Esophagus squamous epithelium (tissue), 4 donors: ENCODE results near the gene IKBKG.

Source experiments
- CTCF ChIP-seq, 6 experiments: fragments of 450-650 bp in 4 of 6; fragments of 200-600 bp in 2 of 6; sonication (generic) in 2 of 6; IDR thresholded peaks; one replicate each; pipeline ENCODE4 v1.5.1; 2016 to 2019; ENCODE audit warnings: antibody characterized with exemption in 6 of 6, mild to moderate bottlenecking in 4 of 6, moderate library complexity in 4 of 6
- POLR2A ChIP-seq, 4 donors: fragments of 450-650 bp; IDR thresholded peaks; one replicate each; pipeline ENCODE4 v1.6.1; 2017; ENCODE audit warnings: antibody characterized with exemption in 4 of 4, mild to moderate bottlenecking in 4 of 4, moderate library complexity in 3 of 4

GRCh38 chrX:154530286-154530685, 17.1 kb upstream of the IKBKG start:
- TF ChIP-seq CTCF (IDR thresholded peaks at IDR 0.05), result no peak
- TF ChIP-seq POLR2A (IDR thresholded peaks at IDR 0.05), result no peak
